Measurements from ENCODE around the gene TSC2.

Gene TSC2

GRCh38 chr16:2058420-2058819 lies 10.6 kb downstream of the TSC2 start:
- TF ChIP-seq CTCF (conservative IDR thresholded peaks at IDR 0.05; ENCODE audit: low read depth, low read length) = no peak
- DNase-seq (ENCODE audit: low read depth) = no peak
- no peak overlapping the region for H3K4me3 ChIP-seq (ENCODE audit: low read length)

- H3K4me3 ChIP-seq (ENCODE audit: low read length) = no peak overlapping the region
- no peak for TF ChIP-seq CTCF (conservative IDR thresholded peaks at IDR 0.05; ENCODE audit: low read depth, low read length)
- DNase-seq (ENCODE audit: low read depth) = peak; percentile 59
Observed at GRCh38 chr16:2058872-2059271, 11.1 kb downstream of the TSC2 start.

GRCh38 chr16:2060346-2060745 lies 12.6 kb downstream of the TSC2 start:
- TF ChIP-seq CTCF (conservative IDR thresholded peaks at IDR 0.05; ENCODE audit: low read depth, low read length) = no peak
- no peak overlapping the region for H3K4me3 ChIP-seq (ENCODE audit: low read length)
- DNase-seq (ENCODE audit: low read depth) = no peak

- no peak for TF ChIP-seq CTCF (conservative IDR thresholded peaks at IDR 0.05; ENCODE audit: low read depth, low read length)
- no peak overlapping the region for H3K4me3 ChIP-seq (ENCODE audit: low read length)
- DNase-seq (ENCODE audit: low read depth) = no peak
Observed at GRCh38 chr16:2061023-2061422, 13.2 kb downstream of the TSC2 start.

GRCh38 chr16:2061526-2061925 lies 13.7 kb downstream of the TSC2 start:
- no peak overlapping the region for H3K4me3 ChIP-seq (ENCODE audit: low read length)
- no peak for TF ChIP-seq CTCF (conservative IDR thresholded peaks at IDR 0.05; ENCODE audit: low read depth, low read length)
- no peak for DNase-seq (ENCODE audit: low read depth)

GRCh38 chr16:2062801-2063200 lies 15.0 kb downstream of the TSC2 start:
- no peak for DNase-seq (ENCODE audit: low read depth)
- TF ChIP-seq CTCF (conservative IDR thresholded peaks at IDR 0.05; ENCODE audit: low read depth, low read length) = no peak
- H3K4me3 ChIP-seq (ENCODE audit: low read length) = no peak overlapping the region

- TF ChIP-seq CTCF (conservative IDR thresholded peaks at IDR 0.05; ENCODE audit: low read depth, low read length) = no peak
- H3K4me3 ChIP-seq (ENCODE audit: low read length) = no peak overlapping the region
- no peak for DNase-seq (ENCODE audit: low read depth)
Observed at GRCh38 chr16:2063861-2064260, 16.1 kb downstream of the TSC2 start.

Data from retinal pigment epithelial cell (primary cell).